Measurements from ENCODE around the gene RASGEF1C. TPM values are rescaled to one million over a fixed set of nuclear protein-coding genes. Genes with fewer than 3 reads are reported as not detected.

RASGEF1C gene
- total RNA-seq, 1 donor from 2014 or later, result 0.26 TPM

DNA sequence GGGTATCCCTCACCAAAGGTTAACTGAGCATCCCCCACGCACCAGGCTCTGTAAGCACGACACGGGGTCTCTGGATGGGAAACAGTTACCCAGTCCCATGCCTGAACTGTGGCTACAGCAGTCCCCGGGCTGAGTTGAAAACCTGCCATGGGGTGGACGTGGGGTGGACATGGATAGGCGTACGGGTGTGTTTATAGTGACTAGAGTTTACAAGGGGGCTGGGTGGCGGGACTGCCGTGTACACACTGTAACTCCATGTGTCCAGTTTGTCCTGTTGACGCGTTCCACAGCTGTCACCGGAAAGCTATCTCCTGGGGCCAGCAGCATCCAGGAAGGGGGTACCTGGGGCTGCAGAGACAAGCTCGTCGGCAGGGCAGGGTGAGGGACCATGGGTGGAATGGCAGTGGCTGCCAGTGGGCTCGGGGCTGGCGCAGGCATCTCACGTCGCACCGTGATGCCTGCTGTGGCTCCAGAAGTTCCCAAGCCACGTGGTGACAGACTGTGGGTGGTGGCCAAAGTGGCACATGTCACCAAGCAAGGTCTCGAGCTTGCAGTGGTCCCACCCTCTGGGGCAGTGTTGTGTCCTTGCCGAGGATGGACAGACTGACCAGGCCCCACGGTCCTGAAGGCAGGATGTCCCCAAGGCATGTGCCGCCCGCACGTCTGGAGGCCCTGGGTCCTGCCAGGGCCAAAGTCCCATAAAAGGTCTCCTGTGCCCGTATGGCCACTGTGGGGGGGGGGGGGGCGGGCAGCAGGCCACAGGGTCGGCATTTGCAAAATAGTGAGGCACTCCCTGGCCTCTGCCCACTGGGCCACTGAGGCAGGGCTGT lies 108.2 kb downstream of the RASGEF1C start:
- TF ChIP-seq, protein P1, sequence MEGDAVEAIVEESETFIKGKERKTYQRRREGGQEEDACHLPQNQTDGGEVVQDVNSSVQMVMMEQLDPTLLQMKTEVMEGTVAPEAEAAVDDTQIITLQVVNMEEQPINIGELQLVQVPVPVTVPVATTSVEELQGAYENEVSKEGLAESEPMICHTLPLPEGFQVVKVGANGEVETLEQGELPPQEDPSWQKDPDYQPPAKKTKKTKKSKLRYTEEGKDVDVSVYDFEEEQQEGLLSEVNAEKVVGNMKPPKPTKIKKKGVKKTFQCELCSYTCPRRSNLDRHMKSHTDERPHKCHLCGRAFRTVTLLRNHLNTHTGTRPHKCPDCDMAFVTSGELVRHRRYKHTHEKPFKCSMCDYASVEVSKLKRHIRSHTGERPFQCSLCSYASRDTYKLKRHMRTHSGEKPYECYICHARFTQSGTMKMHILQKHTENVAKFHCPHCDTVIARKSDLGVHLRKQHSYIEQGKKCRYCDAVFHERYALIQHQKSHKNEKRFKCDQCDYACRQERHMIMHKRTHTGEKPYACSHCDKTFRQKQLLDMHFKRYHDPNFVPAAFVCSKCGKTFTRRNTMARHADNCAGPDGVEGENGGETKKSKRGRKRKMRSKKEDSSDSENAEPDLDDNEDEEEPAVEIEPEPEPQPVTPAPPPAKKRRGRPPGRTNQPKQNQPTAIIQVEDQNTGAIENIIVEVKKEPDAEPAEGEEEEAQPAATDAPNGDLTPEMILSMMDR (IDR thresholded peaks at IDR 0.05), result no peak
- TF ChIP-seq EZH2 (IDR thresholded peaks at IDR 0.05), result no peak
- no peak overlapping the region for H2AFZ ChIP-seq (replicated peaks)
- Mint-ChIP-seq H3K4me1 (no peaks in the 10 kb centered on the region), H3K4me3 (no peak overlapping the region), H3K36me3 (no peaks in the 10 kb centered on the region), H3K9me3 (peaks cover 2% of the 10 kb centered on the region), H3K27me3 (ENCODE audit: insufficient read depth, low read depth) (peaks cover 4% of the 10 kb centered on the region), H3K27ac (no peak overlapping the region)
- no peak overlapping the region for H3K27ac ChIP-seq
- H3K9me3 ChIP-seq (ENCODE audit: low read depth), result no peaks in the 10 kb centered on the region
- H3K9ac ChIP-seq, result no peak overlapping the region
- no peaks in the 10 kb centered on the region for H4K20me1 ChIP-seq (ENCODE audit: low read depth)
- H3K79me2 ChIP-seq (ENCODE audit: low read depth), result no peaks in the 10 kb centered on the region
- no peaks in the 10 kb centered on the region for H3K27me3 ChIP-seq
- no peaks in the 10 kb centered on the region for H3K4me1 ChIP-seq
- H3K4me2 ChIP-seq, result no peak overlapping the region
- no peaks in the 10 kb centered on the region for H3K36me3 ChIP-seq
- H3F3A ChIP-seq (ENCODE audit: low read depth), result no peaks in the 10 kb centered on the region
- no peak for DNase-seq (ENCODE audit: low spot score)
- no peak overlapping the region for H3K4me3 ChIP-seq

DNA sequence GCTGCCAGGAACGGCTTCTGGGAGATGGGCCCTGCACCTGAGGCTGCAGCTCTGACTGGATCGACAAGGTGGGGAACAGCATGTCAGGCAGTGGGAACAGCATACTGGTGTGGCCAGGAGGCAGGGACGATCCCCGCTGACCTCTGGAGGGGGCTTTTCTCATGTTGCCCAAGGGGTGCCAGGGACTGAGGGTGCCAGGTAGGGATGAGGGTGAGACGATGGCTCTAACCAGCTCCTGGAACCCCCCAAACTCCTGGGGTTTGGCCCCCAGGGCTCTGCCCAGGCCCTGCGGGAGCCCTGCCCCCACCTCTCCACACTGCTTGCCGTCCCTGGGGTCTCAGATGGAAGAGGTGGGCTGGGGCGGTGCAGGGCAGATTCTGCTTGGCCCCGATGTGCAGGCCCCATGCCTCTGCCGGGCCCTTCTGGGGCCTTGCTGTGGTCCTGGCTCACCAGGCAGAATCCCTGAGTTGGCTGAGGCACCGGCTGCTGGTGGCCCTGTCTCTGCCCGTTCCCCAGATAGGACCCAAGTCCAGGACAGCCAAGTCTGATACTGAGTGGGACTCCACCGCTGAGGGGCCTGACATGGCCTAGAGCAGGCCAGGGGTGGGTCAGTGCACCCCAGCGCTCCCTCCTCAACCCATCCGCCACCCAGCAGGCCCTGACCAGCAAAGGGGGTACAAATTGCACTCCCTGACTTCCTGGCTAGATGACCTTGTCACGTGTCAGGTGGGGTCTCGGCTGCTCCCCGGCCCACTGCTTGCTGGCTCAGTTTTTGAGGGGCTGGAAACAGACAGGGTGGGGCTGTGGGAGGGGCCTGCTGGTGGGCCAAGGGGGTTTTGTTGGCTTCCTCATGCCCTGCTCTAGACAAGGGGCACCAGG lies 109.0 kb downstream of the RASGEF1C start:
- no peaks in the 10 kb centered on the region for H3K36me3 Mint-ChIP-seq
- Histone ChIP-seq H3F3A (ENCODE audit: low read depth) (no peaks in the 10 kb centered on the region), H4K20me1 (ENCODE audit: low read depth) (no peaks in the 10 kb centered on the region), H3K9me3 (ENCODE audit: low read depth) (no peaks in the 10 kb centered on the region), H3K9ac (no peak overlapping the region), H3K27me3 (no peaks in the 10 kb centered on the region), H3K4me2 (no peak overlapping the region), H3K79me2 (ENCODE audit: low read depth) (no peaks in the 10 kb centered on the region), H3K36me3 (no peaks in the 10 kb centered on the region), H3K4me3 (no peak overlapping the region), H2AFZ (replicated peaks) (no peak overlapping the region), H3K27ac (no peak overlapping the region), H3K4me1 (no peaks in the 10 kb centered on the region)
- H3K4me3 Mint-ChIP-seq, result no peak overlapping the region
- no peak for DNase-seq (ENCODE audit: low spot score)
- H3K4me1 Mint-ChIP-seq, result no peaks in the 10 kb centered on the region
- no peak overlapping the region for H3K27ac Mint-ChIP-seq
- TF ChIP-seq EZH2 (IDR thresholded peaks at IDR 0.05) (no peak), EZH2phosphoT487 (IDR thresholded peaks at IDR 0.05) (no peak)
- TF ChIP-seq, protein P1 (IDR thresholded peaks at IDR 0.05), result no peak
- H3K9me3 Mint-ChIP-seq, result peaks cover 2% of the 10 kb centered on the region
- H3K27me3 Mint-ChIP-seq (ENCODE audit: insufficient read depth, low read depth), result peaks cover 6% of the 10 kb centered on the region

DNA sequence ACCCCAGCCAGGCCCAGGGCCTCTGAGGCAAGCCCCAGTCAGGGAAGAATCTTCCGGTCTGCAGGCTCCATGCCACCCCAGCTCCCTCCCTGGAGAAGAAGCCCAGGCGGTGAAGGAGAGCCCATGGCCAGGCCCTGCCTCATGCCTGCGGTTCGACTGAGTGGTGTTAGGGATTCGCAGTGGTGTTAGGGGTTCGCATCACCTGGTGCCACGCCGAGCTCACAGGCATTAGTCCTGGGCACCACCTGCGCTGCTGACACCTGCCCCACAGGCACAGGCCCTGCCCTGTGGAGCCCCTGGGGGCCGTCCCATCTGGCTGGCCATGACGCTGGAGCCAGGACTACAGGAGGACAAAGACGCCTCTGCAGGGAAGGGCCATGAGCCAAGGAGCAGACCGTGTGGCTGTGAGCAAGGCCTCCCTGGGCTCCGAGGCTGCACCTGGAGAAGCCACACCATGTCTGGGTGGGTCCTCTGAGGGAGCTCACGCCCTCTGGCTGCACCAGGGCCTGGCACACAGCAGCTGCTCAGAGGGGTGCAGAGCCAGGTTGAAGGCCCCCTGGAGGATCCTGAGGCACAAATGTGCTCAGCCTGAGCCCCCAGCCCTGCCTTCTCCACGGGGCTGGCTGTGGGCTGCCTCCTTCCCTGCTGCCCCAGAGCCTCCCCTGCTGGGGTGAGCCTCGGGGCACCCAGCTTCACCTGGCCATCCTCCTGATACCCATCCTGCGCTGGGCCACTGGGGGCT lies 109.8 kb downstream of the RASGEF1C start:
- Mint-ChIP-seq H3K4me1 (no peaks in the 10 kb centered on the region), H3K27ac (no peak overlapping the region), H3K4me3 (no peak overlapping the region), H3K27me3 (ENCODE audit: insufficient read depth, low read depth) (peaks cover 6% of the 10 kb centered on the region), H3K36me3 (no peaks in the 10 kb centered on the region), H3K9me3 (peaks cover 2% of the 10 kb centered on the region)
- H3F3A ChIP-seq (ENCODE audit: low read depth), result no peaks in the 10 kb centered on the region
- no peaks in the 10 kb centered on the region for H4K20me1 ChIP-seq (ENCODE audit: low read depth)
- H3K4me2 ChIP-seq, result no peak overlapping the region
- DNase-seq (ENCODE audit: low spot score), result no peak
- no peaks in the 10 kb centered on the region for H3K4me1 ChIP-seq
- H3K4me3 ChIP-seq, result no peak overlapping the region
- H3K27me3 ChIP-seq, result no peaks in the 10 kb centered on the region
- no peak overlapping the region for H2AFZ ChIP-seq (replicated peaks)
- H3K79me2 ChIP-seq (ENCODE audit: low read depth), result no peaks in the 10 kb centered on the region
- H3K9me3 ChIP-seq (ENCODE audit: low read depth), result no peaks in the 10 kb centered on the region
- no peak overlapping the region for H3K27ac ChIP-seq
- H3K36me3 ChIP-seq, result no peaks in the 10 kb centered on the region
- TF ChIP-seq EZH2 (IDR thresholded peaks at IDR 0.05) (no peak), EZH2phosphoT487 (IDR thresholded peaks at IDR 0.05) (no peak)
- TF ChIP-seq, protein P1 (IDR thresholded peaks at IDR 0.05), result no peak
- no peak overlapping the region for H3K9ac ChIP-seq
